ENCODE measurements around the gene TCF4. TPM values are rescaled to one million over a fixed set of nuclear protein-coding genes. Genes with fewer than 3 reads are reported as not detected.

The TCF4 gene
- total RNA-seq = 229 and 335 TPM in 2 replicates

GRCh38 chr18:55588111-55588869, at the start of gene TCF4:
Gene TCF4 (minus strand): TSS chr18:55588192. CDS start chr18:55587116, 1,076 bp downstream.

